HUES6 (cell line): ENCODE data around the gene GYPC.
"Not testable (repeated sequence)": the region's sequence is repeated elsewhere in the genome, so short reads cannot be mapped to it uniquely, and the experiment has no call there.

ENCODE experiments used
- H3K27ac ChIP-seq: 2 replicates; pipeline ENCODE4 v1.7.0; 2013; ENCODE audit warnings: low read depth, mild to moderate bottlenecking, low read length, inconsistent platforms
- H3K27me3 ChIP-seq: 2 replicates; pipeline ENCODE4 v1.6.1; 2013; ENCODE audit warnings: low read length; ENCODE audit not compliant: control insufficient read depth, insufficient read depth
- H3K36me3 ChIP-seq: 2 replicates; pipeline ENCODE4 v1.6.1; 2013; ENCODE audit warnings: low read length; ENCODE audit not compliant: control insufficient read depth, insufficient read depth
- H3K4me1 ChIP-seq: 2 replicates; pipeline ENCODE4 v1.6.1; 2013; ENCODE audit warnings: low read length; ENCODE audit not compliant: control insufficient read depth, insufficient read depth
- H3K4me3 ChIP-seq: 2 replicates; pipeline ENCODE4 v1.5.1; 2013; ENCODE audit warnings: low read depth, low read length
- H3K9ac ChIP-seq: one replicate; pipeline ENCODE4 v1.6.1; 2013; ENCODE audit warnings: mild to moderate bottlenecking, low read length
- H3K9me3 ChIP-seq: 2 replicates; pipeline ENCODE4 v1.6.1; 2013; ENCODE audit warnings: low read depth, low read length; ENCODE audit not compliant: control insufficient read depth, insufficient read depth

The GYPC gene

DNA sequence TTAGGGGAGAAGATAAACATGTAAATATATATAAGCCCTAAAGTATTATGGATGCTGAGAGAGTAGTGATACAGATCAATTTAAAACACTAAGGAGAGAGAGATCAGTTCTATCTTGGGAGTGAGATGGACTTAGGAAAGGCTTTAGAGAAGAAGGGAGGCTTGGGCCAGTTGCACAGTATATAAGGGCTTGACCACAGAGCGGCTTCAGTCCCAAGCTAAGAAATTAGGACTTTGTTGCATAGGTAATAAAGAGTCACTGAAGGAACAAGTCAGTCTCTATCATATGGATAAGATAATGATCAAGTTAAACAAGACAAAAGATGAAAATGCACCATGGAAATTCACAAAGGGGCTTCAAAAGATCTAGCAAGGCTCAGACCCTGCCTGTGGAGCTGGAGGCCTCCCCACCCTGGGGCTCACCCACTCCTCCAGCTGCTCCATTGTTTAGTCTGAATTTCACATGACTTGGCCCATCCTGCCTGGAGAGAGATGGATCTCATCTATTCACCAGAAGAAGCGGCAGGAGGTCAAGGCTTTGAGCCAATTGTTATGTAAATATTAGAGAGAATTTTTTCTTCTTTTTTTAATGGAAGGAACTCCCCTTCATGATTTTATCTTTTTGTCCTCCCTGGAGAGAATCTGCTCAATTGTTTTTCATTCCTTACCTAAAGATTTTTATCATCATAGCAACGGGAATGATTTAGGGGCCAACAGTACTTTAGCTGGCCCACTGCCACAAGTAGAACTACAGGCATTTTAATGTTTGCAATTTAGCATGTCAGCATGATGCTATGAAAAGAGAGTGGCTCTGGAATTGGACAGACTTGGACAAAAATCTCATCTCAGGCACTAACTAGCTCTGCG is 44.0 kb downstream of the GYPC start:
- Histone ChIP-seq H3K9ac (no peak overlapping the region), H3K27me3 (no peaks in the 10 kb centered on the region), H3K27ac (0 out of 2 replicates have a peak overlapping the region, but pooled peaks have one; percentile 18)

GRCh38 chr2:126700677-126701076 is 44.7 kb downstream of the GYPC start:
- Histone ChIP-seq H3K27me3 (no peaks in the 10 kb centered on the region), H3K27ac (no peak overlapping the region), H3K36me3 (peaks cover 11% of the 10 kb centered on the region; the same call in 1 of the 2 replicates), H3K9me3 (peaks cover 7% of the 10 kb centered on the region), H3K9ac (no peak overlapping the region), H3K4me3 (no peak overlapping the region), H3K4me1 (peaks cover 19% of the 10 kb centered on the region)

More for the DNA sequence above, 44.0 kb downstream of the GYPC start:
- Histone ChIP-seq H3K36me3 (peaks cover 14% of the 10 kb centered on the region; the same call in 1 of the 2 replicates), H3K4me3 (no peak overlapping the region), H3K4me1 (peaks cover 19% of the 10 kb centered on the region), H3K9me3 (peaks cover 7% of the 10 kb centered on the region)

- Histone ChIP-seq H3K27me3 (no peaks in the 10 kb centered on the region), H3K4me3 (no peak overlapping the region), H3K9me3 (peaks cover 7% of the 10 kb centered on the region), H3K27ac (no peak overlapping the region), H3K9ac (no peak overlapping the region), H3K4me1 (peaks cover 20% of the 10 kb centered on the region), H3K36me3 (no peaks in the 10 kb centered on the region)
Measured at GRCh38 chr2:126703311-126703710, 47.4 kb downstream of the GYPC start.

DNA sequence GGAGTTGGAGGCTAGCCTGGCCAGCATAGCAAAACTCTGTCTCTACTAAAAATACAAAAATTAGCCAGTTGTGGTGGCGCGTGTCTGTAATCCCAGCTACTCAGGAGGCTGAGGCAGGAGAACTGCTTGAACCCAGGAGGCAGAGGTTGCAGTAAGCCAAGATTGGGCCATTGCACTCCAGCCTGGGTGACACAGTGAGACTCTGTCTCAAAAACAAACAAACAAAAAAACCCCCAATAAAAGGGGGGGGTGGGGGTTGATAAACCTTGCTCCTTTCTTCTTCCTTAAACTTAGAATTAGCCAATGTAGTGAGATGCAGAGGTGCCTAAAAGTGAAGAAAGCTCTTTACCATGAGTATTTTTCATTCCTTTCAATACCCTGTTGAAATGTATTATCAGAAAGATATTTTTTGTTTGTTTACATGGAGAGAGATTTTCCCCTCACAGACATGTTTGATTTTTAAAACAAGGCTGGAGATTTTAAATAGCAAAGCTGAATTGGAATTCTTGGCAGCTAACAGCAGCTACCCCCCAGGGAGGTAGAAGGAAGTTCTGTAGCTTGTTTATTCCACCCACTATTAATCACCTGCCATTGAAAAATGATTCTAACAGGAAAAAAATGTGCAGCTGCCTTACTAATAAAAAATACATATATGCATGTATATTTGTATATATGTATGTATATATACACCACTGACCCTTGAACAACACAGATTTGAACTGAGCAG is 48.6 kb downstream of the GYPC start:
- no peaks in the 10 kb centered on the region for H3K36me3 ChIP-seq
- H3K9ac ChIP-seq = no peak overlapping the region
- H3K27me3 ChIP-seq = no peaks in the 10 kb centered on the region
- no peak overlapping the region for H3K4me3 ChIP-seq
- H3K9me3 ChIP-seq = peaks cover 7% of the 10 kb centered on the region
- H3K27ac ChIP-seq = no peak overlapping the region
- peaks cover 13% of the 10 kb centered on the region for H3K4me1 ChIP-seq

GRCh38 chr2:126707191-126707590 is 51.2 kb downstream of the GYPC start:
- Histone ChIP-seq H3K4me1 (0 out of 2 replicates have a peak, but pooled peaks cover 3% of the 10 kb centered on the region), H3K36me3 (no peaks in the 10 kb centered on the region), H3K9ac (no peak overlapping the region), H3K9me3 (no peaks in the 10 kb centered on the region; the same call in 1 of the 2 replicates), H3K4me3 (no peak overlapping the region), H3K27me3 (no peaks in the 10 kb centered on the region), H3K27ac (no peak overlapping the region)

GRCh38 chr2:126707941-126708340 is 52.0 kb downstream of the GYPC start:
- H3K27ac ChIP-seq = no peak overlapping the region
- 0 out of 2 replicates have a peak, but pooled peaks cover 3% of the 10 kb centered on the region for H3K4me1 ChIP-seq
- no peak overlapping the region for H3K4me3 ChIP-seq
- no peaks in the 10 kb centered on the region for H3K36me3 ChIP-seq
- no peak overlapping the region for H3K9ac ChIP-seq
- no peaks in the 10 kb centered on the region for H3K27me3 ChIP-seq
- H3K9me3 ChIP-seq = no peaks in the 10 kb centered on the region; the same call in 1 of the 2 replicates

GRCh38 chr2:126714191-126714965 is 58.4 kb downstream of the GYPC start:
- H3K27me3 ChIP-seq = no peaks in the 10 kb centered on the region
- no peaks in the 10 kb centered on the region for H3K36me3 ChIP-seq
- no peaks in the 10 kb centered on the region for H3K4me1 ChIP-seq
- H3K27ac ChIP-seq = no peak overlapping the region
- no peak overlapping the region for H3K4me3 ChIP-seq
- no peak overlapping the region for H3K9ac ChIP-seq
- no peaks in the 10 kb centered on the region for H3K9me3 ChIP-seq

GRCh38 chr2:126715111-126715510 is 59.2 kb downstream of the GYPC start:
- H3K9me3 ChIP-seq = no peaks in the 10 kb centered on the region
- no peaks in the 10 kb centered on the region for H3K4me1 ChIP-seq
- no peak overlapping the region for H3K4me3 ChIP-seq
- no peak overlapping the region for H3K27ac ChIP-seq
- H3K27me3 ChIP-seq = no peaks in the 10 kb centered on the region
- no peak overlapping the region for H3K9ac ChIP-seq
- H3K36me3 ChIP-seq = no peaks in the 10 kb centered on the region

GRCh38 chr2:126715576-126716406 is 59.8 kb downstream of the GYPC start:
- no peak overlapping the region for H3K4me3 ChIP-seq
- no peaks in the 10 kb centered on the region for H3K27me3 ChIP-seq
- no peaks in the 10 kb centered on the region for H3K36me3 ChIP-seq
- H3K9ac ChIP-seq = no peak overlapping the region
- H3K4me1 ChIP-seq = no peaks in the 10 kb centered on the region
- H3K27ac ChIP-seq = no peak overlapping the region
- H3K9me3 ChIP-seq = no peaks in the 10 kb centered on the region

DNA sequence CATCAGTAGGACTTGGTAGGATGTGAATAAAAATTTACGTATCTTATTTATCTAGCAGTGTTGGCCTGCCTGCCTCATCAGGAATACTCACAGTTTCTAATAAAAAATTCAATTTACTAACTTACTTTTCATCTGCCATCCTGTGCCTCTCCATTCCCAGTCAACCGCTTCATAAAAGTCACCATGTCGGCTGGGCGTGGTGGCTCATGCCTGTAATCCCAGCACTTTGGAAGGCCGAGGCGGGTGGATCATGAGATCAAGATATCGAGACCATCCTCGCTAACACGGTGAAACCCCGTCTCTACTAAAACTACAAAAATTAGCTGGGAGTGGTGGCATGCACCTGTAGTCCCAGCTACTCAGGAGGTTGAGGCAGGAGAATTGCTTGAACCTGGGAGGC is 61.3 kb downstream of the GYPC start:
- H3K4me1 ChIP-seq, H3K36me3 ChIP-seq, H3K27me3 ChIP-seq, H3K9me3 ChIP-seq, H3K27ac ChIP-seq, H3K4me3 ChIP-seq, H3K9ac ChIP-seq: not testable (repeated sequence)
